Endometrium (tissue), 2 donors: Measurements from ENCODE around the gene PXDN.

ENCODE experiments used
- FAIRE-seq: peaks from 2 replicates; lab custom pipeline; 2012; peaks lifted over from hg19 to GRCh38; lab: Jason Lieb, UNC
- donor health status: control.
- donor health status: control.

The PXDN gene

GRCh38 chr2:1661891-1662605, 82.3 kb downstream of the PXDN start:
- FAIRE-seq: no peak

- FAIRE-seq: no peak
These were observed 83.4 kb downstream of the PXDN start for GRCh38 chr2:1660656-1661640.

- no peak for FAIRE-seq
These were observed 84.3 kb downstream of the PXDN start for GRCh38 chr2:1659951-1660565.

- FAIRE-seq: no peak
These were observed 85.7 kb downstream of the PXDN start for GRCh38 chr2:1658394-1659151.

GRCh38 chr2:1656961-1657841, 87.1 kb downstream of the PXDN start:
- no peak for FAIRE-seq

GRCh38 chr2:1656326-1656960, 87.9 kb downstream of the PXDN start:
- FAIRE-seq: no peak

GRCh38 chr2:1655461-1655860, 88.9 kb downstream of the PXDN start:
- FAIRE-seq: no peak

- no peak for FAIRE-seq
These were observed 89.5 kb downstream of the PXDN start for GRCh38 chr2:1654696-1655374.

- no peak for FAIRE-seq
These were observed 90.2 kb downstream of the PXDN start for GRCh38 chr2:1653956-1654695.

- no peak for FAIRE-seq
These were observed 92.1 kb downstream of the PXDN start for GRCh38 chr2:1652034-1652790.

- no peak for FAIRE-seq
These were observed 92.9 kb downstream of the PXDN start for GRCh38 chr2:1651121-1652033.

- no peak for FAIRE-seq
These were observed 94.0 kb downstream of the PXDN start for GRCh38 chr2:1650085-1650872.

- no peak for FAIRE-seq
These were observed 94.9 kb downstream of the PXDN start for GRCh38 chr2:1649103-1650084.

- no peak for FAIRE-seq
These were observed 95.8 kb downstream of the PXDN start for GRCh38 chr2:1648241-1649102.
